HG03175 (cell line): ENCODE results near the gene PPP1R15A.
"Not testable (repeated sequence)": the region's sequence is repeated elsewhere in the genome, so short reads cannot be mapped to it uniquely, and the experiment has no call there.

Experiments used
- ATAC-seq: cut with Tn5 transposase; IDR thresholded peaks from one replicate; pipeline ENCODE4 v1.9.1; 2021; ENCODE audit warnings: mild to moderate bottlenecking, moderate library complexity; ENCODE audit not compliant: unreplicated experiment

The PPP1R15A gene

DNA sequence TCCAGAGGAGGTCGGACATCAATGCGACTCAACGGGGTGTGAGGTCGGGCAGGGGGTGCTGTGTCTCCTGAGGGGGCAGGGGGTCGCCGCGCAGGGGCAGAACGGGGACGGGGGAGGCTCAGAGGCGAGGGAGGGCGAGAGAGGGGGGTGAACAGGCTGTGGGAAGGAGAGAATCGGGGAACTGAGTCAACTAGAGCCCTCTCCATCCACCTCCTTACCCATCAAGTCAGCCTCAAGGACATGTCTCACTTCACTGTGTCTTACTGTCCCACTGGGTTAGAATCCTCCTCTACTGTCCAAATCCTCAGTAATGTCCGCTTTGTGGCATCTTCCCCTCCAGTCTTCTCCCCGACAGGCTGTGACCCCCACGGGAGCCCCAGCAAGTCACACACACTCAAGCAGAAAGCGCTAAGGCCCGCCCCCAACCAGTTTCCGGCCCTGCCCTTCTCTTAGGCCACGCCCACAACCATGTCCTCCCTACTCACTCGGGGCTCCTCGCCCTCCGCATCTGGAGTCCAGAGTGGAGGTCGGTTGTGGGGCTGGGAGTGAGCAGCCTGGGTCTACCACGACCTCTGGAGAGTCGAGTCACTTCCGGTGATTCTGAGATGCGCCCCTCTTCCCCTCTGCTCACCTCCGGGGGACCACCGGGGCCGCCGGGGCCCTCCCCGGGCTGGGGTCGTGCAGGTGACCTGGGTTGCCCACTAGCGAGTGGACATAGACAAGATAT lies 13.1 kb upstream of the PPP1R15A start:
- ATAC-seq = no peak

DNA sequence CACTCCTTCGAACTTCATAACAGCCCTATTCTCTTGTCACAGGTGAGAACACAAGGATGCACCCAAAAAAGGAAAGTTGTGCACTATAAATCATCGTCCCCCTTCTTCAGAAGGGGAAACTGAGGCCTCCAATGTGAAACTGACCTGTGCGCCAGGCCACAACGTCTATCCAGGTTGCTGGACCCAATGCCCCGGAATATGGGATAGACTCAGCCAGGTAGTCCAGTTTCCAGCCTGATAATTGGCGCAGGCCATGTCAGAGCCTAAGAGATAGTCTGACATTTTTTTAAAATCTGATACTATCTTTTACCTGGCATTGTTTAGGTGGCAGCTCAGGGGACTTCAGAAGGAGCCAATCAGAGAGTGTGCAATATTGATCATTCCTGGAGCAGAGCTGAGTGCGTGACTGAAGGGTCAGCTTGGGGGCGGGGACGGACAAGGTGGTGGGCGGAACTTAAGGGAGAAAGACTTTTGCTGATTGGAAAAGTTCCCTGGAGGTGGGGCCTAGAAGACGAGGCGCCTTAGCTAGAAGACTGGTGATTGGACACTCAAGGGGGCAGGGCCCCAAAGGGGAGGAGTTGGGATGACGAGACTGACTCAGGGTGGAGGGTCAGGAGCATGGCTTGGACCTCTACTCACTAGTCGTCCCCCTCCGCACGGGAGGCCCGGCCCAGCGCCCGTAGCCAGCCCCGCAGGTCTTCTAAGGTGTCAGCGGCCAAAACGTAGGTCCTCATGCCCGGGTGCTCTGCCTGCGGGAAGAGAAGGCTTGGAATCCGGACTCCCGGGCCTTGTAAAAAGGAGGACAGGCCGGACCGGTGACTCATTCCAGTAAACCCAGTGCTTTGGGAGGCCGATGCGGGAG lies 12.3 kb upstream of the PPP1R15A start:
- no peak for ATAC-seq

DNA sequence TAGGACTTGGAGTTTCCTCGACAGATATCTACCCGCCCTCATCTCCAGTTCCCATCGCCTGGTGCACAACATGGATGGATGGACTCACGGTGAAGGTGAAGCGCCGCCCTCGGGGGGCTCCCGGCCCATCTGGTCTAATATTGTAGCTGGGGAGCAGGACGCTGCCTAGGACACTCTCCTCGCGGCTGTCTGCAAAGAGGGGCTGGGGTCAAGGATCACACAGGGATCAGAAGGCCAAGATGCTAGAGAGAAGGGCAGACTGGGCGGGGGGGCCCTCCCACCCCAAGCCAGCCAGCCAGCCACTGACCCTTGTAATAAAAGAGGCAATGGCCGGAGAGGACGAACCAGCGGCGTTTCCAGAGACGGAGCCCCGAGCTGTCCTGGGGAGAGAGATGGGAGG lies 10.9 kb upstream of the PPP1R15A start:
- ATAC-seq = no peak

DNA sequence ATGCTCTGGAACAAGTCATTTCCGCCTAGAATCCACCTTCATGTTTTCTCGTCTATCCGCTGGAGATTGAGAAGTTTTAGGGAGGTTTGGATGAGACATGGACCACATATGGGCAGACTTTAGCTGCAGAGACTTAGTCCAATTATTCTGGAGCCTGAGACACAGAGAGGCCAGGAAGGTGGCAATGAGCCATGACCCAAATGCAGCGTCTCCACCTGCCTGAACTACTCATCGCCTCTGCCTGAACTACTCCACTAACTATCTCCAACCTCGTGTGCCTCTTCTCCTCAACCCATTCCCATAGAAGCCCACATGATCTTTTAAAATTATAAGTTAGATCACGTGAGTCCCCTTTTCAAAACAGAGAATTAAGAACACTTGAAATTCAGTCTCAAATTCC lies 9.4 kb upstream of the PPP1R15A start:
- ATAC-seq = no peak

DNA sequence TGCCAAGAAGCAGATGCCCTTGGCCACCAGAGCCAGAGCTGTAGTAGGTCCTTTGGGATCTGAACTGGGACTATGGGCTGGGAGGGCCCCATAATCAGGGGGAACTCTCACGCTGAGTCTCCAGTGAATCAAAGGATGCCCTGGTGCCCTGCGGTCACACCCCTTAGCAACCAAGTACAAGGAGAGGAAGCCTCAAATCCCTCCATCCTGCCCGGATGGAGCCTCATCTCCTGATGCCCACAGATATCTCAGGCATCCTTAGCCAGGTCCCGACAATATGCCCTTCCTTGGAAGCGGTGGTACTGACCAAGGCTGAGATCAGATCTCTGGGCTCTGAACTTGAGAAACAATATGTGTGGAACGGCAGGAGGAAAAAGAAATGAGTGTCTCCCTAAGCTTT lies 5.5 kb upstream of the PPP1R15A start:
- no peak for ATAC-seq

DNA sequence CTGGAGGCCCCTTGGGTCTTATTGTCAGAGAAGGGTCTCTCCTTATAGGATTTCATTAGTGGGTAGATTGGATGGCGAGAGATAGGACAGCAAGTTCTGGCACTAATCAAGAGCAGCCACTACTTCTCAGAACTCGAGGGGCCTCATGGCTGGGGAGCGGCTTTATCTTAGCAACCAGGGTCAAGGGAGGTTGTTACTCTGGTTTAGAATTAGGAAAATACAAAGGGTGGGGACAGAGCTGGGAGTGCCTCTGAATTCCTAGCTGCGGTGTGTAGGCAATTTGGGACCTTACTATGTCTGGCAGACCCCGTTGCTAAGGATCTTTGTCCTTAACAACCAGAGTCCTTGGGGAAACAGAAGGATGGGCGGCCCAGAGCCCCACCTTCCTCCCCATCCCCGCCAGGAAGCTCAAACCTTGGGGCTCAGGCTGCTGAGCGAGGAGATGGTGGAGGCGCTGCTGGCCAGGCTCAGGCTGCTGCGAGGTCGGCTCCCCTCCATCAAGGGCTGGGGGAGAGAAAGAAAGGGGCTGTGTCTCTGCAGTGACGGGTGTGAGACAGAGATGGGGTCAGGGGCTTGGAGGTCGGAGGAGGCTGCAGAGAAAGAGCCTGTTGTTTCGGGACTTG lies 5.0 kb upstream of the PPP1R15A start:
- ATAC-seq = no peak

DNA sequence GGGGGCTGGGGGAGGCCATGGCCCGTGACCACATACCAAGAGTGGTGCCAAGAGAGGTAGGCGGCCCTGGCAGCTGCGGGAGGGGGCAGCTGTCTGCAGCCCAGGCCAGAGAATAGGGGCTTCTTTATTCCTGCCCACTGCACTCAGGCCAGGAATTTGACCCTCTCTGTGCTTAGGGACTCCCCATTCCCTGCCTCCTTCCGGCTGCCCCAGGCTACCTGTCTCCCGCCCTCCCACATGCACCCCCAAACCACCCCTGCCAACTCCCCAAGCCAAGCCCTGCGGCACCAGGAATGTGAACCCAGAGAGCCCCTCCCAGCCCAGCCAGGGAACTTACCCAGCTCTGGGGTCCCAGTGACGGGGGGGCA lies 4.5 kb upstream of the PPP1R15A start:
- no peak for ATAC-seq

DNA sequence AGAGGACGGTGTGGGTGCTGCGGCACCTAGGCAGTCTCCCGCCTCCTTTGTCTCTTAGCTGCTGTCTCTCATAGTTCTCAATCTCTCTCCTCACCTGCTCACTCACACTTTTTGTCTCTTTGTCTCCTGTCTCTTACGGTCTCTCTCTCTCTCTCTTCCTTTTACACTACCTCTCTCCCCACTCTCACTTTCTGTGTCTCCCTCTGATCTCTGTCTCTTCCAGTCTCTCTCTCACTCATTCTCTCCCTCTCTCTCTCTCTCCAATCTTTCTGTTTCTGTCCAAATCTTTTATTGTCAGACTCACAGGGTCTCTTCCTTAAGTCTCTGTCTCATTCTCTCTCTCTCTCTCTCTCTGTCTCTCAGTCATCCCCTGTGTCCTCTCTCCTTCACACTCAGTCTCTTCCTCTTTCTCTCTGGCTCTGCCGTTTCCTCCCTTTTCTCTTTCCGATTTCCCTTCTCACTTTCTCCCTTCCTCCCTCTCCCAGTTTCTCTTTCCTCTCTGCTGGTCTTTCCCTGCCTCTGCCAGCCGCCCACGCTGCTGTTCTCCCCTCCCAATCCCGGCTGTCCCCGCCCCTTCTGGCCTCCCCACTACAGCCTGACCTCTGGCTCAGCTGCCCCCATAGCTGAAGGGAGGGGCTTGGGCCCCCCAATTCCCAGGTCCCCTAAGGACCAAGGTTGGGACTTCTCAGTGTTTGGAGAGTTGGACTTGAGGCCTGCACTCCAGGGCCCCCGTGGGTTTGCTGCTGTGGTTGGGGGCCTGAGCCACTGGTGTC lies 3.9 kb upstream of the PPP1R15A start, which contains the start of gene PLEKHA4:
Gene PLEKHA4, minus strand, starts transcription at position 504 of the 773 bp plus-strand sequence. CDS start 997 bp downstream, outside the sequence.
- ATAC-seq = no peak

DNA sequence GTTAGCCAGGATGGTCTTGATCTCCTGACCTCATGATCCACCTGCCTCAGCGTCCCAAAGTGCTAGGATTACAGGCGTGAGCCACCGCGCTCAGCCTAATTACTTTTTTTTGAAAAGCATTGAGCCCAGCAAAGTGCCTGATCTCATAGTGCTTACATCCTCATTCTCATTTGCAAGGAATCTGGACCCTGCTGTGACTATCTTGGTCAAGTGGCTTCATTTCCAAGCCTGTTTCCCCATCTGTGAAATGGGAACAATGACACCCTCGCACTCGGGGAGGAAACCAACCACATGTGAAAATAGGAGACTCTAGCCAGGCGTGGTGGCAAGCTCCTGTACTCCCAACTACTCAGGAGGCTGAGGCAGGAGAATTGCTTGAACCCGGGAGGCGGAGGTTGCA lies 2.2 kb upstream of the PPP1R15A start:
- no peak for ATAC-seq

DNA sequence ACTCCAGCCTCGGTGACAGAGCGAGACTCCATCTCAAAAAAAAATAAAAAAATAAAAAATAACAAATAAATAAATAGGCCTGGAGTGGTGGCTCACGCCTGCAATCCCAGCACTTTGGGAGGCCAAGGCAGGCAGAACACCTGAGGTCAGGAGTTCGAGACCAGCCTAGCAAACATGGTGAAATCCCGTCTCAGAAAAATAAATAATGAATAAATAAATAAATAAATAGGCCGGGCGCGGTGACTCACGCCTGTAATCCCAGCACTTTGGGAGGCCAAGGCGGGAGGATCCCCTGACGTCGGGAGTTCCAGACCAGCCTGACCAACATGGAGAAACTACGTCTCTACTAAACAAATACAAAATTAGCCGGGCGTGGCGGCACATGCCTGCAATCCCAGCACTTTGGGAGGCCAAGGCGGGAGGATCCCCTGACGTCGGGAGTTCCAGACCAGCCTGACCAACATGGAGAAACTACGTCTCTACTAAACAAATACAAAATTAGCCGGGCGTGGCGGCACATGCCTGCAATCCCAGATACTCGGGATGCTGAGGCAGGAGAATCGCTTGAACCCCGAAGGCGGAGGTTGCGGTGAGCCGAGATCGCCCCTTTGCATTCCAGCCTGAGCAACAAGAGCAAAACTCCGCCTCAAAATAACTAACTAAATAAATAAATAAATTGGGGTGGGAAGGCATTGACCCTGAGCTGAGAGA lies 595 bp upstream of the PPP1R15A start:
- not testable (repeated sequence) for ATAC-seq

DNA sequence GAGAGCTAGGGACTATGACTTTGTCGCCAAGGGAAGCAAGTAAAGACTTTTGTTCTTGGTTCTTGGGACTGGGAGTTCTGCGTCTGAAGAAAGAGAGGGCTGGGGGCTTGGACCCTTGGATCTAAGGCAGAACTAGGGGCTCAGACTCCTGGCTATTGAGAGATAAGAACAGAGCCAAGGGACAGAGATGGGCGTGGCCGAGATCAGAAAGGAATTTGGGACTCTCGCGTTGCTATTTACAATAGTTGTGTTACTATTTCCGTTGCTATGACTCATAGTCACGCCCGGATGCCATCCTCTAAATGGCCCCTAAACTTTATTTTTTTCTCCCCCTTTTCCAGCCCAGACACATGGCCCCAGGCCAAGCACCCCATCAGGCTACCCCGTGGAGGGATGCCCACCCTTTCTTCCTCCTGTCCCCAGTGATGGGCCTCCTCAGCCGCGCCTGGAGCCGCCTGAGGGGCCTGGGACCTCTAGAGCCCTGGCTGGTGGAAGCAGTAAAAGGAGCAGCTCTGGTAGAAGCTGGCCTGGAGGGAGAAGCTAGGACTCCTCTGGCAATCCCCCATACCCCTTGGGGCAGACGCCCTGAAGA lies 759 bp downstream of the PPP1R15A start:
- no peak for ATAC-seq

DNA sequence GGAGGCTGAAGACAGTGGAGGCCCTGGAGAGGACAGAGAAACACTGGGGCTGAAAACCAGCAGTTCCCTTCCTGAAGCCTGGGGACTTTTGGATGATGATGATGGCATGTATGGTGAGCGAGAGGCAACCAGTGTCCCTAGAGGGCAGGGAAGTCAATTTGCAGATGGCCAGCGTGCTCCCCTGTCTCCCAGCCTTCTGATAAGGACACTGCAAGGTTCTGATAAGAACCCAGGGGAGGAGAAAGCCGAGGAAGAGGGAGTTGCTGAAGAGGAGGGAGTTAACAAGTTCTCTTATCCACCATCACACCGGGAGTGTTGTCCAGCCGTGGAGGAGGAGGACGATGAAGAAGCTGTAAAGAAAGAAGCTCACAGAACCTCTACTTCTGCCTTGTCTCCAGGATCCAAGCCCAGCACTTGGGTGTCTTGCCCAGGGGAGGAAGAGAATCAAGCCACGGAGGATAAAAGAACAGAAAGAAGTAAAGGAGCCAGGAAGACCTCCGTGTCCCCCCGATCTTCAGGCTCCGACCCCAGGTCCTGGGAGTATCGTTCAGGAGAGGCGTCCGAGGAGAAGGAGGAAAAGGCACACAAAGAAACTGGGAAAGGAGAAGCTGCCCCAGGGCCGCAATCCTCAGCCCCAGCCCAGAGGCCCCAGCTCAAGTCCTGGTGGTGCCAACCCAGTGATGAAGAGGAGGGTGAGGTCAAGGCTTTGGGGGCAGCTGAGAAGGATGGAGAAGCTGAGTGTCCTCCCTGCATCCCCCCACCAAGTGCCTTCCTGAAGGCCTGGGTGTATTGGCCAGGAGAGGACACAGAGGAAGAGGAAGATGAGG lies 1.5 kb downstream of the PPP1R15A start:
- ATAC-seq = no peak

DNA sequence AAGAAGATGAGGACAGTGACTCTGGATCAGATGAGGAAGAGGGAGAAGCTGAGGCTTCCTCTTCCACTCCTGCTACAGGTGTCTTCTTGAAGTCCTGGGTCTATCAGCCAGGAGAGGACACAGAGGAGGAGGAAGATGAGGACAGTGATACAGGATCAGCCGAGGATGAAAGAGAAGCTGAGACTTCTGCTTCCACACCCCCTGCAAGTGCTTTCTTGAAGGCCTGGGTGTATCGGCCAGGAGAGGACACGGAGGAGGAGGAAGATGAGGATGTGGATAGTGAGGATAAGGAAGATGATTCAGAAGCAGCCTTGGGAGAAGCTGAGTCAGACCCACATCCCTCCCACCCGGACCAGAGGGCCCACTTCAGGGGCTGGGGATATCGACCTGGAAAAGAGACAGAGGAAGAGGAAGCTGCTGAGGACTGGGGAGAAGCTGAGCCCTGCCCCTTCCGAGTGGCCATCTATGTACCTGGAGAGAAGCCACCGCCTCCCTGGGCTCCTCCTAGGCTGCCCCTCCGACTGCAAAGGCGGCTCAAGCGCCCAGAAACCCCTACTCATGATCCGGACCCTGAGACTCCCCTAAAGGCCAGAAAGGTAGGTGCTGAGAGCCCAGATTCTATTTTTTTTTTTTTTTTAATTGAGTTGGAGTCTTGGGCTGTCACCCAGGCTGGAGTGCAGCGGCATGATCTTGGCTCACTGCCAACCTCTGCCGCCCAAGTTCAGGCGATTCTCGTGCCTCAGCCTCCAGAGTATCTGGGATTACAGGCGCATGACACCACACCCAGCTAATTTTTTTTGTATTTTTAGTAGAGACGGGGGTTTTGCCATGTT lies 2.3 kb downstream of the PPP1R15A start:
- ATAC-seq = no peak

DNA sequence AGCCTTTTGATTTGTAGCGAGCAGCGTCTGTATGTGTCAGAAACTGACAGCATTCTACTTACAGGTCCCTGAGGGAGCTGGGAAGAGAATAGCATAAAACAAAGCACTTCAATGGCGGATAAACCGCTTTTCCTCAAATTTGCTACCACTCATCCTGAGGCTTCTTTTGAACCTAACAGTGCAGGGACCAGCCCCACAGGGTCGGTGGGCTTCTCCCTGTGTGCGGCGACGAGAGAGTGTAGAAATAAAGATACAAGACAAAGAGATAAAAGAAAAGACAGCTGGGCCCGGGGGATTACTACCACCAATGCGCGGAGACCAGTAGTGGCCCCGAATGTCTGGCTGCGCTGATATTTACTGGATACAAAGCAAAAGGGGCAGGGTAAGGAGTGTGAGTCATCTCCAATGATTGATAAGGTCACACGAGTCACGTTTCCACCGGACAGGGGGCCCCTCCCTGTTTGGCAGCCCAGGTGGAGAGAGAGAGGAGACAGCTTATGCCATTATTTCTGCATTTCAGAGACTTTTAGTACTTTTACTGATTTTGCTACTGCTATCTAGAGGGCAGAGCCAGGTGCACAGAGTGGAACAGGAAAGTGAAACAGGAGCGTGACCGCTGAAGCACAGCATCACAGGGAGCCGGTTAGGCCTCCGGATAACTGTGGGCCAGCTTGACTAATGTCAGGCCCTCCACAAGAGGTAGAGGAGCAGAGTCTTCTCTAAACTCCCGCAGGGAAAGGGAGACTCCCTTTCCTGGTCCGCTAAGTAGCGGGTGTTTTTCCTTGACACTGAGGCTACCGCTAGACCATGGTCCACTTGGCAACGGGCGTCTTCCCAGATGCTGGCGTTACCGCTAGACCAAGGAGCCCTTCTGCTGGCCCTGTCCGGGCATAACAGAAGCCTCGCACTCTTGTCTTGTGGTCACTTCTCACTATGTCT lies 4.1 kb downstream of the PPP1R15A start:
- not testable (repeated sequence) for ATAC-seq

DNA sequence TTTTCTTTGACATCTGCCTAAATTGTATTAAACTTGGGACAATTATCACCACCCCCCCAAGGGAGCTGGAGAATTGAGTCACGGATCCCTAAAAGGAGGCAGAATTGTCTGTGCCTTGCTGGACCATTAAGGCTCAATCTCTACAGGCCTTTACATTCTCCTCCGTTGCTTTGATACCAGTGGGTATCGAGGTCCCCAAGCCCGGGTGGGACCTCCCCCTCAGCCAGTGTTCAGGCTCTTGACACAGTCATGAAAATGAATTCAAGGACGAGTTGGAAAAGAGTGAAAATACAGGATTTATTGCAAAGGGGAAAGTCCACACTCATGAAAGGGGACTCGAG lies 5.6 kb downstream of the PPP1R15A start:
- no peak for ATAC-seq

DNA sequence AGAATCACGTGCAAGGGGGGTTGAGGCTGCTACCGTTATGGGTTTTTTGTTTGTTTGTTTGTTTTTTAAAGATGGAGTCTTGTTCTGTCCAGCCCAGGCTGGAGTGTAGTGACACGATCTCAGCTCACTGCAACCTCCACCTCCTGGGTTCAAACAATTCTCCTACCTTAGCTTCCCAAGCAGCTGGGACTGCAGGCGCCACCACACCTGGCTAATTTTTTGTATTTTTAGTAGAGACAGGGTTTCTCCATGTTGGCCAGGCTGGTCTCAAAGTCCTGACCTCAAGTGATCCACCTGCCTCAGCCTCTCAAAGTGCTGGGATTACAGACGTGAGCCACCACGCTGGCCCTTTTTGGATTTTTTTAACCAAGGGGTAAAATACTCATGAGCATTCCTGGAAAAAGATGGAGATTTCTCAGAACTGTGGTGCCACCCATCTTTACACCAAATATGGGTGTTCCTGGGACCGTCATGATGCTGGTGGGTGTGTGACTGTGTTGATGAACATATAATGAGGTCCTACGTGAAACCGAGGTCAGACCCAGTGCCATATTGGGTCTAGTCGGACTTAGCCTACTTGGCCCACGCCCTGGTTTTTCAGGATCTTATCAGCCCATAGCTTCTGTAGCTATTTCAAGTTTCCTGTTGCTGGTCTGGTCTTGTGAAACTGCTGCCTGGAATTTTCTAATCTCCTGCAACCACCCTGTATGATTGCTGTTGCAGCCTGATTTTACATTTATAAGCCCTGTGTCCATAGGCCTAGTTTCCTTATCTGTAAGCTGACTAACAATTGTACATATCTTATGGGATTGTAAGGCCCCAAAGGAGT lies 6.2 kb downstream of the PPP1R15A start:
- ATAC-seq = no peak
